ENCODE results near the gene RCE1.

The RCE1 gene

DNA sequence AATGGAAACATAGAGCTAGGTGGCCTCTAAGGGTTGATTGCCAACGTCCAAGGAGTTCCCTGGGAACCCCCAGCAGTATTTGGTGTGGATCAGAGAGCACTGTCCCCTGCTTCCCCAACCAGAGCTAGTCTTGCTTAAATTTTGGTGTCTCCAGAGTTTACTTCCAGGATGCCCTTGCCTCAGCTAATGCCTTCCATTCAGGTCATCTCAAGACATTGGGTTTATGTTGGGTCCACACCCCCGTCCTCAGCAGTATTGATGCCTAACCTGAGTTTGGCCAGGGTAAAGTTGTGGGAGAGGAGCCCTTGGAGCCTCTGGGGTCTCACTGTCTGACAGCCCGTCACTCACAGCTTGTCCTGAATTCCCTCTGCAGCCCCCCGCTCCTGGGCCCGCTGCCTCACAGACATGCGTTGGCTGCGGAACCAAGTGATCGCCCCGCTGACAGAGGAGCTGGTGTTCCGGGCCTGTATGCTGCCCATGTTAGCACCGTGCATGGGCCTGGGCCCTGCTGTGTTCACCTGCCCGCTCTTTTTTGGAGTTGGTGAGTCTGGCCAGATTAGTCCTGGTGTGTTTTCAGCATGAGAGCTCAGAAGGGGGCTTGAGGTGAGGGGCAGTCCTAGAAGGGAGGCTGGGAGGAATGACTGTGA is 1.4 kb downstream of the RCE1 start:
- FAIRE-seq: no peak
- no peak for DNase-seq (ENCODE audit: insufficient read length, low spot score)

DNA sequence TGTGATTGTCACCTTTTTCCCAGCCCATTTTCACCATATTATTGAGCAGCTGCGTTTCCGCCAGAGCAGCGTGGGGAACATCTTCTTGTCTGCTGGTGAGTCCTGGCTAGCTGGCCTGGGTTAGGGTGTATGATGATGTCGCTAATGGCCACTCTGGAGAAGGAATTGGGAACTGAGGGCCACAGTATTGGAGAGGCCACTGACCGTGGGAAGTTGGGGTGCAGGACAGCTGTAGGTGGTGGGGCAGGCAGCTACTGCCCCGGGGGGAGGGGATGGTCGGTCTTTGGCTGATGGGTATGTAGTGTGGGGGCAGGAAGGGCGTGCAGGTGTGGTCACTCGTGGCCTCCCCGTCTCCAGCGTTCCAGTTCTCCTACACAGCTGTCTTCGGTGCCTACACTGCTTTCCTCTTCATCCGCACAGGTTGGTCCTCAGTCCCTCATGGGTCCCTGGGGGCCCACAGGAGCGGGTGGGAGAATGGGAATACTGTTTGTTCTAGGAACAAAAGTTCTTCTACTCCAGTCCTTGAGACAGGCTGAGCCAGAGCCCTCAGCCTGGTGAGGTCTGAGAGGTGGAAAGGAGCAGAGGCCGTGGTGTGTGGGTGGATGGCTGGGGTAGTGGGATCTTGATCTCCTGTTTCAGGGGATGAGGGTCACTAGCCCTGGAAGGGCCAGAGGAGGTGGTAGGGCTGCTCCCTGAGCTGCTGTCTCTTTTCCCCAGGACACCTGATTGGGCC is 2.1 kb downstream of the RCE1 start:
- DNase-seq (ENCODE audit: insufficient read length, low spot score): no peak
- FAIRE-seq: no peak

DNA sequence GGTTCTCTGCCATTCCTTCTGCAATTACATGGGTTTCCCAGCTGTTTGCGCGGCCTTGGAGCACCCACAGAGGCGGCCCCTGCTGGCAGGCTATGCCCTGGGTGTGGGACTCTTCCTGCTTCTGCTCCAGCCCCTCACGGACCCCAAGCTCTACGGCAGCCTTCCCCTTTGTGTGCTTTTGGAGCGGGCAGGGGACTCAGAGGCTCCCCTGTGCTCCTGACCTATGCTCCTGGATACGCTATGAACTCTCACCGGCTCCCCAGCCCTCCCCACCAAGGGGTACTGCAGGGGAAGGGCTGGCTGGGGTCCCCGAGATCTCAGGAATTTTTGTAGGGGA is 2.6 kb downstream of the RCE1 start:
- no peak for FAIRE-seq
- DNase-seq (ENCODE audit: insufficient read length, low spot score): no peak

DNA sequence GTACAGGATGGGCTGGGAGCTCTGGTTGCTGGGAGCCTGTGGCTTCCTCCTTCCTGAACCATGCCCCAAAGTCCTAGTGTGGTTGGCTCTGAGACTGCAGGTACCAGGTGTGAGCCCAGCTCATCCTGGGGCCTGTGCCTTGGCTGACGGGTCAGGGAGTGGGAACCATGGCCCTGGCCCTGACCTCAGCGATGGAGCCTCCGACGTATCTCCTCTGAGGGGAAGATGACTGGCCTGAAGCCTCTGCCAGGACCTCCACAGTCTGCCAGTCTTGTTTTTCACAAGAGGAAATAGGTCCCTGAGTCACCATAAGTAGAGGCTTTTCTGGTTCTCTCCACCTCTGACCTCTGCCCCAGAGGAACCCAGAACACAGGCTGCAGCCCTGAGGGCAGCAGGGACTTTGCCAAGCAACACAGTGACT is 3.4 kb downstream of the RCE1 start:
- DNase-seq (ENCODE audit: insufficient read length, low spot score): no peak

DNA sequence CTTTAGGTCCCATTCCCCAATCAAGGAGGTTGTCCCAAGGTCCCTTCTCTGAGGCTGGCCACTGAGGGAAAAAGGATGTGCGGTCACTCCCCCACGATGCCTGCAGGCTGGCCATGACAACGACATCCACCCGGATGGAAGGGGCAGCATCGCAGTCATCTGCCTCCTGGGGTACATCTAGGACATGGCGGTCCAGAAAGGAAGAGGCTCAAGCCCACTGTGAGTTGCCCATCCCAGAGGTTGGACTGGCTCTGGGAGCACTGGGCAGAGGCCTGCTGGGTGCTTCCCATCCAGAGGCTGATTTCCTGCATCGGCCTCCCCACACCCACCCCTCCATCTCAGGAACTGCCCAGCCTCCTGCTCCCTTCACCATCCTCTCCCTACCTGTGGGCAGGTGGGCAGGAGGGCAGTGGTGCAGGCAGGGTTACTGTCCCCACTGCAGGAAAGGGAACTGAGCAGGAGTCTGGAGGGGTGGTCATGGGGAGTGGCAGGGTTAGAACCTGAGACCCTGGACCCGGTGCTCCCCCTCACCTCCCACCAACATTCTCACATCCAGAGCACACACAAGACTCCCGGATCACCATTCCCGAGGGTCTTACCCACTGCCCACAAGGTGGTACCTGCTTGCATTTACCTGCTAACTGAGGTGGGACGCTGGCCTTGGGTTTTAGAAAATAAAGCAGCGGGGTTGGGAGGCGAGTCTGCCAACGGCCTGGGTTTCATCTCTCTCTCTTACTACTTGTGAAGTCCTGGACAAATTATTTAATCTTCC is 4.4 kb downstream of the RCE1 start:
- FAIRE-seq: no peak
- no peak for DNase-seq (ENCODE audit: insufficient read length, low spot score)

More for the DNA sequence above, 3.4 kb downstream of the RCE1 start:
- no peak for FAIRE-seq

DNA sequence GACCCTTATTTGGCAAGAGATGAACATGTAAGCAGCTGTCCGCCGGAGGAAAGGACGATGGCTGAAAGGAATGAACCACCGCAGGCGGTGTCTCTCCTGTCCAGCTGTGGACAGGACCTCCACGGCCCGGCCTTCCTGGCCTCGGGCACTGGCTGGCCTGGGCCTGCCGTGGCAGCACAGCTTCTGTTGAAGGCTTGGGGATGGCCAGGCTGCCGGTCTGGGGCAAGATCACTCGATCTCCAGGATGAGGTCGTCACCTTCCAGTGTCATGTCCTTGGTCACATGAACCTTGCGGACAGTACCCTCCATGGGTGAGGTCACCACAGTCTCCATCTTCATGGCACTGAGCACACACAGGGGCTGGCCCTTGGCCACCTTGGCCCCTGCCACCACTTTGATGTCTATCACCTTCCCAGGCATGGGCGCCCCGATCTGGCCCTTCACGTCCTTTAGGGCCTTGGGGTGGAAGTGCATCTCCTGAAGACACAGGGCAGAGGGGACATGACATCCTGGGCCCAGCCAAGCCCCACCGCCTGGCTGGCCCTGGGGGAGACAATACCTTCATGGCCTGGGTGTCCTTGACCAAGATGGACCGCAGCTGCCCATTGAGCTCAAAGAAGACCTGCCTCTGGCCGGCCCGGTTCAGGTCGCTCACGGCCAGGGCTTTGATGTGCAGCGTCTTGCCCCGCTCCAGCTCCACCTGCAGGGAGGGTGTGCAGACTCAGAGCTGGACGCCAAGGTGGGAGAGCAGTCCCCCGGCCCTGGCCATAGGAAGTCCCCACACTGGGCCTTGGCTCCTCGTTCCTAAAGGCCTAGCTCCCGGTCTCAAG is 5.6 kb downstream of the RCE1 start:
- DNase-seq (ENCODE audit: insufficient read length, low spot score) (no peak), FAIRE-seq (no peak)

DNA sequence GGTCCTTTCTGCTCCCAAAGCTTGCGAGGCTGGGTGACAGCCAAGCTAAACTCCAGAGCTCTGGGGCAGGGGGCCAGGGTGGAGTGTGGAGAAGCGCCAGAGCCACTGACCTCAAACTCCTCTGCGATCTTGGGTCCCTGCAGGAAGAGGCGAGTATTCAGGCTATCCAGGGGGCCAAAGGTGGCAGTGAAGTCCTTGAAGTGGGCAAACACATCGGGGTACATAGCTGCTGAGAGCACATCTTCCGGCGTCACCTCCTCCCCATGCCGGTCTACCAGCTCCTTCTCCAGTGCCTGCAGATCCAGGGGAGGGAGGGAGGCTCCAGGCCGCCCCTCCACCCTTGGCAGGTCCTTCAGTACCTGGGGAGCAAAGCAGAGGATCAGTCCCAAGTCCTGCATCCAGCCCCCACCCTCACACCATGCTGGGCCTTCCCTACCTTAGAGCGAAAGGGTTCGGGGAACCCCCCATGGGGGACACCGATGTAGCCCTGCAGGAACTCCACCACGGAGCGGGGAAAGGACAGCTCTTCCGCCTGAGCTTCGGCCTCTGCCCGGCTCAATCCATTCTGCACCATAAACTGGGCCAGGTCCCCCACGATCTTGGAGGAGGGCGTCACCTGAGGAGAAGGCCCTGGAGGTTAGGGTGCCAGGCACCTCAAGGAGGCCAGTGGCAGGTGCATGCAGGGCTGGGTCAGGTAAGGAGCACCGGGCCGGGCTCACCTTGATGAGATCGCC is 6.4 kb downstream of the RCE1 start:
- FAIRE-seq (no peak), DNase-seq (ENCODE audit: insufficient read length, low spot score) (no peak)

DNA sequence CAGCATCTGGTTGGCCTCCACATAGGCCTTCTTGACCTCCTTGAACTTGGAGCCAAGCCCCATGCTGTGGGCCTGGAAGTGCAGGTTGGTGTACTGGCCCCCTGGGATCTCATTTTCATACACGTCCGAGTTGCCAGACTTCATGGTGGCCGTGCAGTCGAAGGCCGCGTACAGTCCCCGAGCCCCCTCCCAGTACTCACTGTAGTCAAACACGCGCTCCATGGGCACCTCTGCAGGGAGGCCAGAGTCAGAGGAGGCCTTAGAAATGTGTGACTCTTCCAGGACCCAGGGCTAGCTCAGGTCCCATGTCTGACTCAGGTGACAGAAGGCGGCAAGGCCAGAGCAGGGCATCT is 7.0 kb downstream of the RCE1 start:
- DNase-seq (ENCODE audit: insufficient read length, low spot score) (no peak), FAIRE-seq (no peak)

DNA sequence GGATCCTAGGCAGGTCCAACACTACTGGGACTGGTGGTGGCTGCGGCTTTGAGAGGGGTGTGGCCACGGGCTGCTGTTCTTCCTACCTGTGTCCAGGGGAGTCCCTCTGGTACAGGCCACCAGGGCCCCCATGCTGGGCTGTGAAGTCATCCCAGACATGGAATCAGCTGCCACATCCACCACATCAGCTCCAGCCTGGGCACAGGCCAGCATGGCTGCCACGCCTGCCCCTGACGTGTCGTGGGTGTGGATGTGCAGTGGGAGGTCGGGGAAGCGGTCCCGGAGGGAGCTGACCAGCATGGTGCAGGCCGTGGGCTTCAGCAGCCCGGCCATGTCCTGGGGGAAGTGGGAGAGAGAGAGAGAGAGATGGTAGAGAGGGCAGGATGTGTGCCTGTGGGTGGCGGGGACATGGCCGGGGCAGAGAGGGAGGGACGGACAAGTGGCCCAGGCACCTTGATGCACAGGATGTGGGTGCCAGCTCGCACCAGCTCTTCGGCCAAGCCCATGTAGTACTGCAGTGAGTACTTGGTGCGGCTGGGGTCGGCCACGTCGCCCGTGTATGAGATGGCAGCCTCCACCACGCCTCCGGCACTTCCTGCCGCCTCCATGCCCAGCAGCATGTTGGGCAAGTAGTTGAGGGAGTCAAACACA is 7.5 kb downstream of the RCE1 start:
- DNase-seq (ENCODE audit: insufficient read length, low spot score): no peak
- no peak for FAIRE-seq

DNA sequence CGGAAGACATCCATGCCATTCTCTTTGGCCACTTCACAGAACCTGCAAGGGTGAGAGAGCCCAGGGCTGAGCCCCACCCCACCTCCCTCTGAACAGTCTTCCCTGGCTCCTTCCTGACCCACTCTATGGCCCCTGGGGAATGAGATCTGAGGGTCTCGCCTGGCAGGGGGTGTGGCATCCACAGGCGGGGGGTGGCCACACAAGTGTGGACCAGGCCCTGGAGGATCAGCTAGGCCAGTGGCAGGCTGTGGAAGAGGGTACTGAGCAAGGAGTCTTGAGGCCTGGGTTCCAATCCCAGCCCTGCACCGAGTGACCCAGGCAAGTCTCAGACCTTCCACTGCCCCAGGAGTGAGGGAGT is 8.0 kb downstream of the RCE1 start:
- DNase-seq (ENCODE audit: insufficient read length, low spot score): no peak
- FAIRE-seq: no peak

DNA sequence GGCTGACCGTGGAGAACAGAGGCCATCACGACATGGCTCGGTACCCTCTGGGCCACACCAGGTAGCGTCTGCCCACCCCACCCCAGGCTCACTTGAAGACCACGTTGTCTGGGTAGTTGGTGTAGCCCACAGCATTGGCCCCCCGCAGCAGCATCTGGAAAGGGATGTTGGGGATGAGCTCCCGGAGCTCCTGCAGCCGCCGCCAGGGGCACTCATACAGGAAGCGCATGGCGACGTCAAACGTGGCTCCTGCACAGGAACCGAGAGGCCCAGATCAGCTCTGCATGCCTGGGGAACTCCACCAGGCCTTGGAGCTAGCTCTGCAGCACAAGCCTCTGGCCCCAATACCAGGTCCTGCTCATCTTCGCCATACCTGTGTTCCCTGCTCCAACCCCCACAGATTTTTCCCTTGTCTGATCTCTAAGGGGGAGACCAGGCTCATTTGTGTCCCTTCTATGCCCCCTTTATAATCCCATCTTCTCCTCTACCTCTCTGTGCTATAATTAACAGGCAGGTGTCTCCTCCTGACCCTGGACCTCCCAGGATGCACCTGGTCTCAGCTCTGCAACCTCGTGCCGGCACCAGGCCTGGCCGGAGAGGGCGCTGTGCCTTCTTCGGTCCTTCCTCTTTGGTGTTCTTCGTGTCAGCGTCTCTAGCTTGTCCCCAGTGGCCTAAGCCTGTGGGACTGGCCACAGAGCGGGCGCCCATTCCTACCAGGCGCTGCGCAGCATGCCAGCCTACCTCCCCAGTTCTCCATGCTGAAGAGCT is 8.6 kb downstream of the RCE1 start:
- FAIRE-seq: peak; percentile 69
- DNase-seq (ENCODE audit: insufficient read length, low spot score): peak; percentile 53

GRCh38 chr11:66852466-66853241 is 9.4 kb downstream of the RCE1 start:
- DNase-seq (ENCODE audit: insufficient read length, low spot score) (no peak), FAIRE-seq (no peak)

GRCh38 chr11:66853242-66854229 is 10.3 kb downstream of the RCE1 start:
- DNase-seq (ENCODE audit: insufficient read length, low spot score): no peak
- no peak for FAIRE-seq

DNA sequence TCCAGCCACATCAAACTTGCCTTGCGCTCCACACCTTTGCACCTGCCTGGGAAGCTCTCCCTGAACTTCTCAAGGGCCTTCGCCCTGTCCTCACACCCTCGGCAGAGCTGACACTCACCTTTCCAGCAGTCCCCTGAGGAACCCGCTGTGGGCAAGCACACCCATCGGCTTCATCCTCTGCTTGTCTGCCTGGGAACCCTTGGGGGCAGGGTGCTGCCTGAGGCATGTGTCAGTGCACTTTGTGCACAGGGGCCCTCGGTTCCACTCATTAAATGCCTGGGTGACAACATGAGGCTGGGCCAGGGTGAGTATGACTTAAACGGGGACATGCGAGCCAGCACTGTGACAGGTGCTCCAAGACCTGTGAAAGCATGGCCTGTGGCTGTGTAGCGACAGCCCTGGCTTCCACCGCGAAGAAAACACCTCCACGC is 11.0 kb downstream of the RCE1 start:
- FAIRE-seq: no peak

GRCh38 chr11:66854729-66855211 is 11.5 kb downstream of the RCE1 start:
- FAIRE-seq: no peak

More for the DNA sequence above, 11.0 kb downstream of the RCE1 start:
- no peak for DNase-seq (ENCODE audit: insufficient read length, low spot score)

GRCh38 chr11:66855574-66856495 is 12.6 kb downstream of the RCE1 start:
- DNase-seq (ENCODE audit: insufficient read length, low spot score) (peak; percentile 100), FAIRE-seq (peak; percentile 79)

More at GRCh38 chr11:66854729-66855211, 11.5 kb downstream of the RCE1 start:
- no peak for DNase-seq (ENCODE audit: insufficient read length, low spot score)

Measured in GM19239 (cell line).